Tibial nerve (tissue), 4 donors: ENCODE measurements around the gene GCLC. TPM values are rescaled to one million over a fixed set of nuclear protein-coding genes. Genes with fewer than 3 reads are reported as not detected.

Experiments used
- DNase-seq, 2 donors: peaks; one replicate each; pipeline ENCODE4 v3.0.0-alpha.2; 2019; ENCODE audit warnings: low spot score in 2 of 2
- H3K27ac ChIP-seq, 4 donors: fragments of 200-600 bp; sonication (generic) in 3 of 4; one replicate each; pipeline ENCODE4 v1.5.1; 2017 to 2019; ENCODE audit warnings: mild to moderate bottlenecking in 1 of 4
- H3K27me3 ChIP-seq, 2 donors: fragments of 200-600 bp; sonication (generic) in 1 of 2; one replicate each; pipeline versions ENCODE4 v1.5.1 to v1.6.0; 2017 to 2019
- H3K36me3 ChIP-seq, 3 donors: fragments of 200-600 bp; sonication (generic); one replicate each; pipeline ENCODE4 v1.5.1; 2018 to 2019
- H3K4me1 ChIP-seq, 4 donors: fragments of 200-600 bp; sonication (generic) in 3 of 4; one replicate each; pipeline ENCODE4 v1.5.1; 2017 to 2019
- H3K4me3 ChIP-seq, 4 donors: fragments of 200-600 bp; sonication (generic) in 3 of 4; one replicate each; pipeline ENCODE4 v1.5.1; 2017 to 2019; ENCODE audit warnings: mild to moderate bottlenecking in 1 of 4, moderate library complexity in 1 of 4
- H3K9me3 ChIP-seq, 4 donors: fragments of 200-600 bp; sonication (generic) in 3 of 4; one replicate each; pipeline ENCODE4 v1.5.1; 2017 to 2019
- EP300 ChIP-seq, 2 donors: sonication (generic); formaldehyde crosslinking; IDR thresholded peaks; one replicate each; pipeline ENCODE4 v1.6.1; 2017; ENCODE audit warnings: antibody characterized with exemption in 2 of 2, mild to moderate bottlenecking in 1 of 2
- POLR2A ChIP-seq, 2 donors: fragments of 450-650 bp; IDR thresholded peaks; one replicate each; pipeline ENCODE4 v1.6.1; 2017; ENCODE audit warnings: antibody characterized with exemption in 2 of 2, mild to moderate bottlenecking in 2 of 2, moderate library complexity in 2 of 2
- WGBS, 2 donors: methylation state at CpG; one replicate each; pipeline ENCODE4 v1.1.5; 2018; 5-methylcytosine and 5-hydroxymethylcytosine counted together
- total RNA-seq, 4 donors: library from RNA; depleted of rRNA; stranded (reverse); fragments of >200 nt; gene quantifications; one replicate each; pipeline ENCODE4 v1.1.0, GENCODE V29; 2016
- TF ChIP-seq, protein P1 (sequence below), 5 experiments: fragments of 200-600 bp in 3 of 5; fragments of 450-650 bp in 2 of 5; sonication (generic) in 3 of 5; IDR thresholded peaks; one replicate each; pipeline ENCODE4 v1.5.1; 2016 to 2019; ENCODE audit warnings: antibody characterized with exemption in 5 of 5, mild to moderate bottlenecking in 3 of 5, moderate library complexity in 2 of 5

GCLC gene
- total RNA-seq, 4 donors from 2014 or later, result 21.8 to 43.2 (median 32.0) TPM

DNA sequence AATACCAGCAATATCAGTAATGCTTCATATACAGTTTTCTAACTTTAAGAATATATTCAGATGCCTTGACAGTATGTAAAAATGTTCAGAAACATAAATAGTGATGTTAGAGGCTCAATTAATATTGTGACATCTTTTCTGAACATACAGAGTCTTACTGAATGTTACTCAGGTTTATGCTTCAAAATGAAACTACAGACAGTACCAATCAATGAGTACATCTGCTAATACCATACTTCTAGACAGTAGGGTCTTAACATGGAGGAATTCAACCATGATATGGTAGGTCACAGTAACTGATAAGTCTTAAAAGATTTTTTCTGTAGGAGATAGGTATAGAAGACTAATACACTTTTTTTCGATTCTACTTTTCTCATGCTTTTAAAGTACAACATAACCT lies 8.3 kb downstream of the GCLC start:
- 90 to 93% methylated on average over 1 of the region's 1 CpG for WGBS, 2 donors

DNA sequence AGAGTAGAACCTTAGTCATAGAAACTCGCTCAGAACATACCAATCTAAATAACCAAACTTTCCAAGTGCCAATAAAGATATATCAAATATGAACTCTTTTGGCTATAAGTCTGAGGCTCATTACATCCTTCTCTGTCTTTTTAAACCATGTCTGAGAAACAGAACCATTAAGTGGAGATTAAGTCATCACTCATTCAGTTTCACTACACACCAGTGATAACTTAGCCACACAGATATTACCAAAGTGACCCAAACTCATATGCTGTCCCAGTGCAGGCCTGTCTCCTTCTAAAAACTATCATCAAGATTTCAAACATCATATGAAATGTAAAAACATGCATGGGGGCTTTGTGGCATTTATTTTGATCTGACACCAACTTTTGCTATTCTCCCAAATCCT lies 12.0 kb downstream of the GCLC start:
- H3K27ac ChIP-seq, result peak overlapping the region in 2 of 4 donors; percentile 18 to 63
- H3K4me3 ChIP-seq, result no peak overlapping the region
- no peak for DNase-seq
- WGBS, 2 donors, result 86 to 97% methylated on average over 1 of the region's 1 CpG
- peaks cover 0 to 42% (median 2%) of the 10 kb centered on the region in 4 donors for H3K4me1 ChIP-seq
- H3K36me3 ChIP-seq, result no peaks in the 10 kb centered on the region
- H3K9me3 ChIP-seq, result no peaks in the 10 kb centered on the region
- no peak for TF ChIP-seq POLR2A (IDR thresholded peaks at IDR 0.05)
- TF ChIP-seq EP300 (IDR thresholded peaks at IDR 0.05), result no peak
- TF ChIP-seq, protein P1, sequence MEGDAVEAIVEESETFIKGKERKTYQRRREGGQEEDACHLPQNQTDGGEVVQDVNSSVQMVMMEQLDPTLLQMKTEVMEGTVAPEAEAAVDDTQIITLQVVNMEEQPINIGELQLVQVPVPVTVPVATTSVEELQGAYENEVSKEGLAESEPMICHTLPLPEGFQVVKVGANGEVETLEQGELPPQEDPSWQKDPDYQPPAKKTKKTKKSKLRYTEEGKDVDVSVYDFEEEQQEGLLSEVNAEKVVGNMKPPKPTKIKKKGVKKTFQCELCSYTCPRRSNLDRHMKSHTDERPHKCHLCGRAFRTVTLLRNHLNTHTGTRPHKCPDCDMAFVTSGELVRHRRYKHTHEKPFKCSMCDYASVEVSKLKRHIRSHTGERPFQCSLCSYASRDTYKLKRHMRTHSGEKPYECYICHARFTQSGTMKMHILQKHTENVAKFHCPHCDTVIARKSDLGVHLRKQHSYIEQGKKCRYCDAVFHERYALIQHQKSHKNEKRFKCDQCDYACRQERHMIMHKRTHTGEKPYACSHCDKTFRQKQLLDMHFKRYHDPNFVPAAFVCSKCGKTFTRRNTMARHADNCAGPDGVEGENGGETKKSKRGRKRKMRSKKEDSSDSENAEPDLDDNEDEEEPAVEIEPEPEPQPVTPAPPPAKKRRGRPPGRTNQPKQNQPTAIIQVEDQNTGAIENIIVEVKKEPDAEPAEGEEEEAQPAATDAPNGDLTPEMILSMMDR (IDR thresholded peaks at IDR 0.05), result no peak
- no peaks in the 10 kb centered on the region for H3K27me3 ChIP-seq

More for the DNA sequence above, 8.3 kb downstream of the GCLC start:
- no peak overlapping the region for H3K27ac ChIP-seq
- no peak for TF ChIP-seq POLR2A (IDR thresholded peaks at IDR 0.05)
- TF ChIP-seq EP300 (IDR thresholded peaks at IDR 0.05), result no peak
- TF ChIP-seq, protein P1 (IDR thresholded peaks at IDR 0.05), result no peak
- peaks cover 0 to 8% (median 0%) of the 10 kb centered on the region in 3 donors for H3K36me3 ChIP-seq
- H3K4me3 ChIP-seq, result no peak overlapping the region
- no peaks in the 10 kb centered on the region for H3K27me3 ChIP-seq
- no peak for DNase-seq
- H3K4me1 ChIP-seq, result peaks cover 0 to 24% (median 0%) of the 10 kb centered on the region in 4 donors
- H3K9me3 ChIP-seq, result no peaks in the 10 kb centered on the region

DNA sequence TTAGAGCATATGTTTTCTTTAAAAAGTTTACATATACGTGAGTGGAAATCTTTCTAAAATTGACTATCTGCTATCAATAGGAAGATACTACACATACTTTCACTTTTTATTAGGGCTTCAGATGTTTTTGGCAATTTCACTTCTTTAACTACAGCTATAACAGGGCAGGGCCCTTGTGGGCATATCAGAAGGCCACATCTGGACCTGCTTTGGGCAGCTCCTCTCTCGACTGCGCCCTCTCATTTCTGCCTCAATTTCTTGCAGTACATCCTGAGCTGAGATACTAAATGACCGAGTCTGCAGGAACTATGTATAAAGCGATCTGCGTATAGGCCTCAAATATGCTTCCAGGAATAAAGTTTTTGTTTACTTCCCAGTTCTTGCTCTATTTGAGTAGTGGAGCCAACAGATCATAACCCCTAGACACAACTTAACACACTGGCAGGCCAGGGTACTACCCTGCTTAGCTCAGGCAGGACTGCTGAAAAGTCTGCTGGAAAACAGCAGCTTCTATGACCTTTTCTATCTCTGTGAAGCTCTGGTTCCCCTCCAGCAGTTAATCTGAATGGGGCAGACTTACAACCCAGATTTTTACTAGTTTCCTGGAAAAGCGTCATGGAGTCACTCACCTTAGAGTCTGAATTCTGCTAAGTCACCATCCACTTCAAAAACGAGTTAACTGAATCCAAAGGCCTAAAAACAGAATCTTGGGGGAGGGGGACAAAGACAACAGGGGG lies 12.7 kb downstream of the GCLC start:
- TF ChIP-seq POLR2A (IDR thresholded peaks at IDR 0.05), result no peak
- TF ChIP-seq EP300 (IDR thresholded peaks at IDR 0.05), result no peak
- TF ChIP-seq, protein P1 (IDR thresholded peaks at IDR 0.05), result no peak
- peak overlapping the region in 3 of 4 donors; percentile 10 to 63 (median 18) for H3K27ac ChIP-seq
- H3K36me3 ChIP-seq, result no peaks in the 10 kb centered on the region
- 66 to 76% methylated on average over 8 of the region's 8 CpGs for WGBS, 2 donors
- H3K27me3 ChIP-seq, result no peaks in the 10 kb centered on the region
- peaks cover 0 to 43% (median 2%) of the 10 kb centered on the region in 4 donors for H3K4me1 ChIP-seq
- H3K9me3 ChIP-seq, result no peaks in the 10 kb centered on the region
- no peak overlapping the region for H3K4me3 ChIP-seq
- no peak for DNase-seq

GRCh38 chr6:53530780-53531386 lies 14.0 kb downstream of the GCLC start:
- TF ChIP-seq, protein P1 (IDR thresholded peaks at IDR 0.05), result no peak
- H3K36me3 ChIP-seq, result no peaks in the 10 kb centered on the region
- H3K4me1 ChIP-seq, result peaks cover 0 to 55% (median 2%) of the 10 kb centered on the region in 4 donors
- H3K9me3 ChIP-seq, result no peaks in the 10 kb centered on the region
- no peaks in the 10 kb centered on the region for H3K27me3 ChIP-seq
- no peak for DNase-seq
- H3K27ac ChIP-seq, result no peak overlapping the region
- 79 to 91% methylated on average over 6 of the region's 6 CpGs for WGBS, 2 donors
- no peak overlapping the region for H3K4me3 ChIP-seq

DNA sequence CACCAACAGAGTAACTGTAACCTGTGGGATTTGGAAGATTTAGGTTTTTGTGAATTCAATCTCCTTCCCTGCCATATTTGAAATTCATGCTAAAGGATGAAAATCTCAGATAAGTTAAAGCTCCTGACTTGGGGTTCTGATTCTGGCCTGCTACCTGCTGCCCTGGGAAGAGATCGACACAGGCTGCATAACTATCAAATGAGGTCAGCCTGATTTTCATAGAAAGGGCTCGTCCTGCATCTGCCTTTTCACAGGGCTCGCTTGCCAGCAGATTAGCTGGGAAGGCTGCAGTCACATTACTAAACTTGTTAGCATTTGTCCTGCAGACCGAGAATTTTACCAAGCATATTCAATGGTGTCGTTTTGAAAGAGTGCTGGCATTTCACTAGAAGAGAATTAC lies 14.6 kb downstream of the GCLC start:
- Histone ChIP-seq H3K4me1 (peaks cover 0 to 61% (median 2%) of the 10 kb centered on the region in 4 donors), H3K27me3 (no peaks in the 10 kb centered on the region), H3K4me3 (no peak overlapping the region), H3K36me3 (no peaks in the 10 kb centered on the region), H3K27ac (no peak overlapping the region), H3K9me3 (no peaks in the 10 kb centered on the region)
- 54 to 56% methylated on average over 5 of the region's 5 CpGs for WGBS, 2 donors
- no peak for TF ChIP-seq POLR2A (IDR thresholded peaks at IDR 0.05)
- TF ChIP-seq, protein P1 (IDR thresholded peaks at IDR 0.05), result no peak
- TF ChIP-seq EP300 (IDR thresholded peaks at IDR 0.05), result no peak
- no peak for DNase-seq
